DND-41 (cell line): ENCODE results near the gene SRP14.

Experiments
- EZH2 ChIP-seq: IDR thresholded peaks from 3 replicates; pipeline ENCODE4 v1.6.1; 2012; ENCODE audit warnings: borderline replicate concordance, low read depth, mild to moderate bottlenecking, moderate library complexity, low read length, inconsistent platforms; ENCODE audit not compliant: severe bottlenecking
- TF ChIP-seq, protein P1 (sequence below): IDR thresholded peaks from 2 replicates; pipeline ENCODE4 v1.5.1; 2012; ENCODE audit warnings: borderline replicate concordance, low read length, moderate library complexity, mild to moderate bottlenecking; ENCODE audit not compliant: poor library complexity, severe bottlenecking; ENCODE audit errors: extremely low read depth

DNA sequence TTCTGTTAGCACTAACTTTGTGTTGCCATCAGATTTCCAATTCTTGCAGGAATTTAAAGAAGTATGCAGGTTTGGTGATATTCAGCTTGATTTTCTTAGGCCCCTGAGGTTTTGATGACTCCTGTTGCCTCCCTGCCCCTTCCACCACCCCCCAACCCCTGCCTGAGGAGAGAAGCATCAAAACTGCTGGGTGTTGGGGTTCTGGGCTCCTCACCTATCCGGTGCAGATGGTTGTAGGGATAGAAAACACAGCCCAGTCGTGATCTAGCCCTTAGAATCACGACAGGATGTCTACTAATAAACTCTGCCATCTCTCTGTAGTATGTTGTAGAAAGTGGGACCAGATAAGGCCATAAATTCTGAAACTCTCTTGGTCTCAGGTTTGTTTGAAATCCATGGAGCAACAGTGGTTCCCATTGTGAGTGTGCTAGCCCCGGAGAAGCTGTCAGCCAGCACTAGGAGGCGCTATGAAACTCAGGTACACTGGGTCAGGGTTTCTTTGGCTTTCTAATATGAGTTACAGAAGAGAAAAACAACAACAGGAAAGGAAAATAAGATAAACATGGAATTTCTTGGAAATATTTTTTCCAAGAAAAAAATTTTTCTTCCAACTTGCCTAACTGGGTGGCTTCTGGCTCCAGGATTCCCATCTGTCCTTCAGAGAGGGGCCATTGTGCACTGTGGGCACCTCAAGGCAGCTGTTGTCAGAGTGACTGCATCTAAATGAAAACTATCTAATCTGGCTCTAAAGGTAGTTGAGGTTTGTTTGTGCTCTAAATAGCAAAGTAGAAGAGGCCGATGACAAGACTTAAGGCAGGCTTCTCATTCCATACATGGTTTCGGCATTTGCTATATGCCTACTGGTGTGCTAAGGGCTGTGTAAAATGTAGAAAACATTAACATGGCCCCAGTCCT is 8.7 kb downstream of the SRP14 start:
- TF ChIP-seq EZH2: no peak
- TF ChIP-seq, protein P1, sequence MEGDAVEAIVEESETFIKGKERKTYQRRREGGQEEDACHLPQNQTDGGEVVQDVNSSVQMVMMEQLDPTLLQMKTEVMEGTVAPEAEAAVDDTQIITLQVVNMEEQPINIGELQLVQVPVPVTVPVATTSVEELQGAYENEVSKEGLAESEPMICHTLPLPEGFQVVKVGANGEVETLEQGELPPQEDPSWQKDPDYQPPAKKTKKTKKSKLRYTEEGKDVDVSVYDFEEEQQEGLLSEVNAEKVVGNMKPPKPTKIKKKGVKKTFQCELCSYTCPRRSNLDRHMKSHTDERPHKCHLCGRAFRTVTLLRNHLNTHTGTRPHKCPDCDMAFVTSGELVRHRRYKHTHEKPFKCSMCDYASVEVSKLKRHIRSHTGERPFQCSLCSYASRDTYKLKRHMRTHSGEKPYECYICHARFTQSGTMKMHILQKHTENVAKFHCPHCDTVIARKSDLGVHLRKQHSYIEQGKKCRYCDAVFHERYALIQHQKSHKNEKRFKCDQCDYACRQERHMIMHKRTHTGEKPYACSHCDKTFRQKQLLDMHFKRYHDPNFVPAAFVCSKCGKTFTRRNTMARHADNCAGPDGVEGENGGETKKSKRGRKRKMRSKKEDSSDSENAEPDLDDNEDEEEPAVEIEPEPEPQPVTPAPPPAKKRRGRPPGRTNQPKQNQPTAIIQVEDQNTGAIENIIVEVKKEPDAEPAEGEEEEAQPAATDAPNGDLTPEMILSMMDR: peak; percentile 70
